Mucosa of descending colon (tissue), 3 donors: Measurements from ENCODE around the gene IL22RA2. TPM values are rescaled to one million over a fixed set of nuclear protein-coding genes. Genes with fewer than 3 reads are reported as not detected.
"Not testable (repeated sequence)": the region's sequence is repeated elsewhere in the genome, so short reads cannot be mapped to it uniquely, and the experiment has no call there.

ENCODE experiments used
- ATAC-seq: fragments of 200-7000 bp; cut with Tn5 transposase; one replicate; pipeline ENCODE4 v1.9.1; 2020; ENCODE audit warnings: mild to moderate bottlenecking, moderate library complexity
- DNase-seq, 3 donors: peaks; one replicate each; pipeline ENCODE4 v3.0.0-alpha.2; 2020
- H3K36me3 ChIP-seq: fragments of 200-600 bp; one replicate; pipeline ENCODE4 v1.8.0; 2021; ENCODE audit warnings: low read depth, mild to moderate bottlenecking
- H3K4me1 ChIP-seq: fragments of 200-600 bp; one replicate; pipeline ENCODE4 v1.8.0; 2021; ENCODE audit warnings: low read depth, mild to moderate bottlenecking
- H3K4me3 ChIP-seq: fragments of 200-600 bp; one replicate; pipeline ENCODE4 v1.8.0; 2021; ENCODE audit warnings: mild to moderate bottlenecking
- H3K9me3 ChIP-seq: fragments of 200-600 bp; one replicate; pipeline ENCODE4 v1.8.0; 2021; ENCODE audit warnings: mild to moderate bottlenecking
- intact Hi-C, 2 donors: fragments of 100-400 bp; cut with DNase I in 1 of 2; cut with micrococcal nuclease in 1 of 2; formaldehyde crosslinking; loops; one replicate each; pipeline versions ENCODE4 v1.11.0 to v1.11.1; 2022; cut with DNase I, micrococcal nuclease
- total RNA-seq, 3 donors: library from RNA; stranded (reverse); fragmentation: NEBNext Ultra II Directional in 2 of 3; extraction: Animal tissue kit (Norgen Biotek cat#: 25700) in 2 of 3; gene quantifications; one replicate each; pipeline versions ENCODE4 v1.2.1 to v1.2.4, GENCODE V29; 2021 to 2023
- TF ChIP-seq, protein P1 (sequence below): fragments of 200-600 bp; IDR thresholded peaks from one replicate; pipeline ENCODE4 v1.8.0; 2022; ENCODE audit warnings: antibody characterized with exemption, mild to moderate bottlenecking
- donor health status: DM: no; HTN: no; CAD: no; lungs with moderate emphysema.
- donor health status: DM: no; HTN: no; CAD: no.
- donor health status: DM: no; HTN: yes; CAD: no.

The IL22RA2 gene
- total RNA-seq, 3 donors from 2014 or later: not detected

DNA sequence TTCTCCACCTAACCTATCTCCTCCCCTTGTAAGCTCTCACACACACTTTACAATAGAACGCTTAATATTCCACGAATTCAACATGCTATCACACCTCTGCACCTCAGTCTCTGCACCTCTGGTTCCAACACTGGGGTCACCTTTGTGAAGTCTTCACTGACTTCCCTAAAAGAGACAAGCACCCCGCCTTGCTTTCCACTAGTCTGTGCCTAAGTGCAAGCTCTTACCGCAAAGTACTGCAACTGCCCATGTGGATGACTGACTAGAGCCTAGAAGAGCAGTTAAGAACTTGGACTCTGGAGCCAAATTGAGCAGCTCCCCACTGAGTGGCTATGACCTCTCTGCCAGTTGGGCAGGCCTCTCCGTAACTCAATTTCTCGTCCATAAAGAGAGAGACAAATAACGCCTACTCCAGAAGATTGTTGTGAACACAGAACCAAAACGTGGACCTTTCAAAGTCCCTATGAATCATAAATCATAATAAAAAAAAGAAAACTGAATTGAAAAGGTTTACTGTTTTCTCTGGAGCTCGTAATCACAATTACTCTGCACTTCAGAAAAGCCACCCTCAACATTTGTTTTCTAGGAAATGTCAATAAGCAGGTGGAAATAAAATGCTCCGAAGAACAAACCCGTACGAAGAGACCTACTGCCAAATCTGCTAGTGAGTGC is 44.5 kb upstream of the IL22RA2 start:
- H3K4me1 ChIP-seq: peaks cover 31% of the 10 kb centered on the region
- intact Hi-C loops: no loop called here
- peak overlapping the region; percentile 95 for H3K4me3 ChIP-seq
- H3K36me3 ChIP-seq: no peaks in the 10 kb centered on the region
- H3K9me3 ChIP-seq: no peaks in the 10 kb centered on the region
- ATAC-seq: peak; percentile 57
- TF ChIP-seq, protein P1, sequence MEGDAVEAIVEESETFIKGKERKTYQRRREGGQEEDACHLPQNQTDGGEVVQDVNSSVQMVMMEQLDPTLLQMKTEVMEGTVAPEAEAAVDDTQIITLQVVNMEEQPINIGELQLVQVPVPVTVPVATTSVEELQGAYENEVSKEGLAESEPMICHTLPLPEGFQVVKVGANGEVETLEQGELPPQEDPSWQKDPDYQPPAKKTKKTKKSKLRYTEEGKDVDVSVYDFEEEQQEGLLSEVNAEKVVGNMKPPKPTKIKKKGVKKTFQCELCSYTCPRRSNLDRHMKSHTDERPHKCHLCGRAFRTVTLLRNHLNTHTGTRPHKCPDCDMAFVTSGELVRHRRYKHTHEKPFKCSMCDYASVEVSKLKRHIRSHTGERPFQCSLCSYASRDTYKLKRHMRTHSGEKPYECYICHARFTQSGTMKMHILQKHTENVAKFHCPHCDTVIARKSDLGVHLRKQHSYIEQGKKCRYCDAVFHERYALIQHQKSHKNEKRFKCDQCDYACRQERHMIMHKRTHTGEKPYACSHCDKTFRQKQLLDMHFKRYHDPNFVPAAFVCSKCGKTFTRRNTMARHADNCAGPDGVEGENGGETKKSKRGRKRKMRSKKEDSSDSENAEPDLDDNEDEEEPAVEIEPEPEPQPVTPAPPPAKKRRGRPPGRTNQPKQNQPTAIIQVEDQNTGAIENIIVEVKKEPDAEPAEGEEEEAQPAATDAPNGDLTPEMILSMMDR: no peak
- DNase-seq: peak in 1 of 3 donors; percentile 68

DNA sequence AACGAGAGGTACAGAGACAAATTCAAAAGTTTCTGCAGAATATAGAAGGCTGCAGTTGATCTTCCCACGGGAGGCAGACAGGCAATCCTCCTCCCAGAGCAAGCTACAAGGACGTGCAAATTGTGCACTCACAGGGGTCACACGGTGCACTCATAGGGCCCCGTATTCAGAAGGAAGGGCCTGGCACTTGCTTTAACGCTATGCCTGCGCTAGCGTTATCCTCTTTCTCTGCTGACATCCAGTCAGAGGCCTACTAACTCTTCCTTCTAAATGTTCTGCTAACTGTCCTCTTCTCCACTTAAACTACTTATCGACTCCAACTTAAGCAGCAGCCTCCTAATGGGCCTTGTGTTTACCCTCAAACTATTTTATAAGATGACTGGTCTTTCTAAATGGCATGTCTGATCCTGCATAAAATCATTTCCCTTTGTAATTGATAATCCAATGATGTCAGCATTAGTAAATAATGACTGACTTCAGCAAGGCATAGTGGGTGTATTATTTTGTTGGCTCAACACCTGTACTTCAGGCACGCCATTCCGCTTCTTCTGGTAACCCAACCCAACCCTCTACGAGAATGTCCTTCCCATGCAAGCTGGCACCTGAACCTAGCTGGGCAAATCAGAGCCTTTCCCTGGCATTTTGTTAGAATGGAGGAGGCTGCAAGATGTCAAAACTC is 43.6 kb upstream of the IL22RA2 start:
- DNase-seq (no peak), ATAC-seq (no peak)
- Histone ChIP-seq H3K36me3 (no peaks in the 10 kb centered on the region), H3K4me3 (no peak overlapping the region), H3K9me3 (no peaks in the 10 kb centered on the region), H3K4me1 (peaks cover 32% of the 10 kb centered on the region)
- intact Hi-C loops: no loop called here
- TF ChIP-seq, protein P1: no peak

DNA sequence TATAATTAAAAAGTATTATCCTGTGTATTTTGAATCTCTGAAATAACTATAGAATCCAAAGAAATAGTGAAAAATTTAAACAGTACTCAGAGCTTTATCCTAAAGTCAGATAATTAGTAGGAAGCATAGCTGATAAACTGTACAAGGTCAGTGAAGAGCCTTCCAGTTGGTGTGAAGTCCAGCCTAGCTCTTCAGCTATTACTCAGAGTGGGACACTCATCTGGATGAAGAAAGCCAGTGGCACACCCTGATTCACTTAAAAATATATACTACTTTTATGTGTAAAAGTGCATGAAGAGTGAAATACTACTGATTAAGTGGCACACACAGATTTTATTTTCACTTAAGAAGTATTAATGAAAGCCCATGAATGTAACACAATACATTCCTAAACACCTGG is 42.7 kb upstream of the IL22RA2 start:
- no peak for DNase-seq
- intact Hi-C loops: no loop called here

DNA sequence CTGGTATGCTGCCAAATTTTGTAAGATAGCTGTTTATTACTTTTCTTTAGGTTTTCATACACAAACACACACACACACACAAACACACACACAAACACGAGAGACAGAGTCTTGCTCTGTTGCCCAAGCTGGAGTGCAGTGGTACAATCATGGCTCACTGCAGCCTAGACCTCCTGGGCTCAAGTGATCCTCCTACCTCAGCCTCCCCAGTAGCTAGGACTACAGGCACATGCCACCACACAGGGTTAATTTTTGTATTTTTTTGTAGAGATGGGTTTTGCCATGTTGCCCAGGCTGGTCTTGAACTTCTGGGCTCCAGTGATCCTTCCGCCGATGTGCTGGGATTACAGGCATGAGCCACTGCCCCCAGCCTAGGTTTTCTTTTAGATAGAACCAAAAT is 42.2 kb upstream of the IL22RA2 start:
- ATAC-seq, H3K4me3 ChIP-seq, H3K36me3 ChIP-seq, intact Hi-C loops, H3K9me3 ChIP-seq, DNase-seq: not testable (repeated sequence)
- peaks cover 32% of the 10 kb centered on the region for H3K4me1 ChIP-seq

More for the DNA sequence above, 42.7 kb upstream of the IL22RA2 start:
- ATAC-seq: no peak
- H3K4me1 ChIP-seq: peaks cover 32% of the 10 kb centered on the region
- H3K36me3 ChIP-seq: no peaks in the 10 kb centered on the region
- TF ChIP-seq, protein P1: no peak
- H3K9me3 ChIP-seq: no peaks in the 10 kb centered on the region
- no peak overlapping the region for H3K4me3 ChIP-seq

DNA sequence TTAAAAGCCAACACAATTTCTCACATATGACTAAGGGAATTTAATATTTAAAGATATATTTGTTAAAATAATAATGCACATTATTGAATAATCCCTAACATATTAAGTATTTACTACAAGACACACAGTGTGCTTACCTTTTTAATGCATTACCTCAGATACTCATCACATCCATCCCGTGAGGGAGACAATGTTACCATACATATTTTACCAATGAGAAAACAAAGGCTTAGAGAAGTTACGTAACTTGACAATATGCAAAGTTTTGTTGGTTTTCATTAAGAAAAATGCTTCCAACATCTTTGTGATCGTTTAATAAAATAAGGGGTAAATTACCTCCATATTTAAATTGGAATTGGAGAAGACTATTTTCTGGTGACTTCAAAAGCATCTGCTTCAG is 41.5 kb upstream of the IL22RA2 start:
- Histone ChIP-seq H3K9me3 (no peaks in the 10 kb centered on the region), H3K4me3 (no peak overlapping the region), H3K36me3 (no peaks in the 10 kb centered on the region), H3K4me1 (peaks cover 29% of the 10 kb centered on the region)
- intact Hi-C loops: no loop called here
- no peak for DNase-seq
- TF ChIP-seq, protein P1: no peak
- no peak for ATAC-seq

DNA sequence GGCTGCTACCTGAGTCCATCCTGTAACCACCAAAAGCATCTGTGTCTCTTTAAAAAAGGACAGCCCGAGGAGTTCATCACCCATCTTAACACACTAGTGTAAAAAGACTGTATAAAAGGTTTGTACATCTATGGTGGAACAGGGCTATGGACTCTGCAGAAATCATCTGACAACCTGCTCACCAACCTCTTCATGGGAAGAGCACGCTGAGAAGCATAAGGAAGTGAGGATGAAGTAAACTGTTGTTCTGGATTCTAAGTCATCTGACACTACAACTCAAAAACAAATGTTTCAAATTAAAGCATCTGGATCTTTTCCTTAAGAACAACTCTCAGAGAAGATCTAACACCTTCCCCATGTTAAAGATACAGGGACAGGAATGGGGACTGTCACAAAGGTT is 40.4 kb upstream of the IL22RA2 start:
- intact Hi-C loops: no loop called here
- ATAC-seq: no peak
- H3K4me3 ChIP-seq: no peak overlapping the region
- peaks cover 24% of the 10 kb centered on the region for H3K4me1 ChIP-seq
- DNase-seq: no peak
- TF ChIP-seq, protein P1: no peak
- no peaks in the 10 kb centered on the region for H3K36me3 ChIP-seq
- H3K9me3 ChIP-seq: no peaks in the 10 kb centered on the region
